ENCODE data around the gene CD2BP2. TPM values are rescaled to one million over a fixed set of nuclear protein-coding genes. Genes with fewer than 3 reads are reported as not detected.
A peak's percentile ranks its signal among the peaks of the same experiment; 100 is the strongest.

Gene CD2BP2
- total and polyA plus RNA-seq, 2 of the 8 experiments (the other 6 are each of a cell fraction or from before 2014, with no cell fraction given), result 22.4 to 55.3 TPM

DNA sequence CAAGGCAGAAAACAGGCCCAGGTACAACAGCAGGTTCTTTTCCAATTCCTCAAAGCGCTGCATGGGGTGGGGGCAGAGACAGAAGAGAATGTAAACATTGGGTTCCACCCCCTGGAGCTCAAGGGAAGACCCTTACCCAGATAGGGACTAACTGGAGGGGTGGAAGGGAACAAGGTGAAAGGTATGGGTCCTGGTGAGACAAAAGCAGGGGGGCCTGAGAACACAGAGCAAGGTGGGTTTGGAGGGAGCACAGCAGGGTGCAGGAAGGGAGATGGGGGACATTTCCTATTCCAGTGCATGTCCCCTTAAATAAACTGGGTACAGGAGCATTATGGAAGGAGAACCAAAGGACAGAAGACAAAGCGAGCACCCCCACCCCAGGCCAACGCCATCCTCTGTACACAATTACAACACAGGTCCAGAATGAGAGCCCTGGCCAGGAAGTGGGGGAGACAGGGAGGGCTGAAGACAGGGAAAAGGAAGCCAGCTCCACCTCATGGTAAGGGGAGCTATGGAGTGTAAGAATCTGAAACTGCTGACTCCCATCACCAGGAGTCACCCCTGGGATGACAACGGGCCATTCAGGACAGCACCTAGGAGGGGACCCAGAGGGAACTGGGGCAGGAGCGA is 2.1 kb upstream of the CD2BP2 start:
- Histone ChIP-seq H3K9me3 (ENCODE audit: insufficient read depth in 2 of 2, low read depth in 1 of 2, low read length in 1 of 2) (no peaks in the 10 kb centered on the region), H2BK5ac (ENCODE audit: low read depth, low read length) (no peak overlapping the region), H2BK120ac (replicated peaks; ENCODE audit: low read depth, low read length) (no peak overlapping the region), H3K23ac (ENCODE audit: insufficient read length) (no peak overlapping the region), H3K4ac (replicated peaks; ENCODE audit: insufficient read length, low read depth, low read length) (no peak overlapping the region), H3K14ac (ENCODE audit: insufficient read length) (no peak overlapping the region), H3K36me3 (ENCODE audit: control insufficient read depth in 2 of 4, insufficient read depth in 4 of 4, low read length in 3 of 4) (peaks cover 5 to 16% (median 11%) of the 10 kb centered on the region in 4 experiments), H2BK20ac (ENCODE audit: low read length) (no peak overlapping the region), H2AFZ (ENCODE audit: low read length) (no peak overlapping the region), H4K91ac (replicated peaks; ENCODE audit: insufficient read length, low read length) (no peak overlapping the region), H2BK12ac (ENCODE audit: low read depth, low read length) (no peak overlapping the region), H3K79me1 (ENCODE audit: low read depth, low read length) (no peaks in the 10 kb centered on the region; the same call in 1 of the 2 replicates), H3K18ac (ENCODE audit: extremely low read depth, low read length) (no peak overlapping the region), H3K23me2 (ENCODE audit: low read depth, low read length) (peaks cover 11% of the 10 kb centered on the region), H3K27me3 (replicated peaks in 1 of 4; ENCODE audit: control insufficient read depth in 3 of 4, extremely low read depth in 1 of 4, insufficient read depth in 3 of 4, low read length in 3 of 4) (no peaks in the 10 kb centered on the region), H3K27ac (ENCODE audit: low read depth, low read length) (no peak overlapping the region), H3K79me2 (ENCODE audit: control insufficient read depth in 1 of 2, insufficient read depth in 2 of 2, low read length in 2 of 2) (peaks cover 0 to 14% of the 10 kb centered on the region in 2 experiments; a peak in 2 of 4 replicates), H4K8ac (ENCODE audit: extremely low read depth, insufficient read depth, low read length) (no peak overlapping the region), H2AK5ac (ENCODE audit: low read depth, low read length) (no peak overlapping the region), H3K4me3 (ENCODE audit: extremely low read depth in 1 of 4, insufficient read depth in 2 of 4, low read depth in 3 of 4, low read length in 4 of 4) (no peak overlapping the region), H3K4me2 (ENCODE audit: insufficient read depth in 1 of 2, low read depth in 2 of 2, low read length in 2 of 2) (peak overlapping the region in 1 of 2 experiments; percentile 61; a peak in 1 of 4 replicates), H3K56ac (replicated peaks; ENCODE audit: insufficient read length, low read depth, low read length) (no peak overlapping the region), H3K4me1 (replicated peaks in 1 of 4; ENCODE audit: control insufficient read depth in 3 of 4, insufficient read depth in 4 of 4, low read length in 3 of 4) (peaks cover 0 to 12% (median 6%) of the 10 kb centered on the region in 4 experiments; a peak in 5 of 7 replicates), H2BK15ac (ENCODE audit: low read length) (no peak overlapping the region), H4K5ac (ENCODE audit: insufficient read length, low read depth, low read length) (no peak overlapping the region), H3K9ac (replicated peaks in 1 of 4; ENCODE audit: extremely low read depth in 1 of 4, low read depth in 3 of 4, low read length in 3 of 4) (no peak overlapping the region), H4K20me1 (replicated peaks in 1 of 2; ENCODE audit: control insufficient read depth in 1 of 2, insufficient read depth in 2 of 2, low read length in 2 of 2) (peaks cover 0 to 12% of the 10 kb centered on the region in 2 experiments)
- FAIRE-seq (no peak), DNase-seq (ENCODE audit: low read depth in 1 of 2, low spot score in 2 of 2) (no peak)
- CTCF ChIA-PET (ENCODE audit: partially characterized antibody), result interaction anchor here (0.8 to 3.2 kb wide), 7 partner anchors 12 to 92 kb away, joined by 3 to 11 read pairs (median 3); partner anchors contain the start of genes DCTPP1 and SEPTIN1
- TF ChIP-seq GTF2F1 (IDR thresholded peaks at IDR 0.05; ENCODE audit: borderline replicate concordance, low read depth, low read length), result no peak
- TF ChIP-seq, protein P1, sequence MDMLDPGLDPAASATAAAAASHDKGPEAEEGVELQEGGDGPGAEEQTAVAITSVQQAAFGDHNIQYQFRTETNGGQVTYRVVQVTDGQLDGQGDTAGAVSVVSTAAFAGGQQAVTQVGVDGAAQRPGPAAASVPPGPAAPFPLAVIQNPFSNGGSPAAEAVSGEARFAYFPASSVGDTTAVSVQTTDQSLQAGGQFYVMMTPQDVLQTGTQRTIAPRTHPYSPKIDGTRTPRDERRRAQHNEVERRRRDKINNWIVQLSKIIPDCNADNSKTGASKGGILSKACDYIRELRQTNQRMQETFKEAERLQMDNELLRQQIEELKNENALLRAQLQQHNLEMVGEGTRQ (IDR thresholded peaks at IDR 0.05; ENCODE audit: low read length), result no peak
- no peak for TF ChIP-seq HDAC6 (IDR thresholded peaks at IDR 0.05; ENCODE audit: low read depth, low read length)
- TF ChIP-seq SIX5 (IDR thresholded peaks at IDR 0.05; ENCODE audit: low read depth, low read length), result no peak
- no peak for TF ChIP-seq SP1 (IDR thresholded peaks at IDR 0.05; ENCODE audit: low read depth, low read length)
- no peak for TF ChIP-seq SP4 (IDR thresholded peaks at IDR 0.05; ENCODE audit: low read length)
- TF ChIP-seq, protein P2, sequence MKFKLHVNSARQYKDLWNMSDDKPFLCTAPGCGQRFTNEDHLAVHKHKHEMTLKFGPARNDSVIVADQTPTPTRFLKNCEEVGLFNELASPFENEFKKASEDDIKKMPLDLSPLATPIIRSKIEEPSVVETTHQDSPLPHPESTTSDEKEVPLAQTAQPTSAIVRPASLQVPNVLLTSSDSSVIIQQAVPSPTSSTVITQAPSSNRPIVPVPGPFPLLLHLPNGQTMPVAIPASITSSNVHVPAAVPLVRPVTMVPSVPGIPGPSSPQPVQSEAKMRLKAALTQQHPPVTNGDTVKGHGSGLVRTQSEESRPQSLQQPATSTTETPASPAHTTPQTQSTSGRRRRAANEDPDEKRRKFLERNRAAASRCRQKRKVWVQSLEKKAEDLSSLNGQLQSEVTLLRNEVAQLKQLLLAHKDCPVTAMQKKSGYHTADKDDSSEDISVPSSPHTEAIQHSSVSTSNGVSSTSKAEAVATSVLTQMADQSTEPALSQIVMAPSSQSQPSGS (IDR thresholded peaks at IDR 0.05; ENCODE audit: low read length), result no peak
- TF ChIP-seq KDM4A (IDR thresholded peaks at IDR 0.05; ENCODE audit: low read depth, low read length, severe bottlenecking), result no peak
- TF ChIP-seq POLR2AphosphoS5 (IDR thresholded peaks at IDR 0.05; ENCODE audit: low read depth, low read length), result no peak
- 87% methylated on average over 4 of the region's 5 CpGs; no CpG with 5 or more reads in 1 of the 2 experiments for WGBS, 2 experiments (ENCODE audit: extremely low coverage in 1 of 2, insufficient coverage in 1 of 2, insufficient read length in 1 of 2, insufficient replicate concordance in 2 of 2, low coverage in 1 of 2, low lambda C conversion rate in 2 of 2, missing lambda C conversion rate in 1 of 2)
- POLR2A ChIA-PET (ENCODE audit: partially characterized antibody), result interaction anchor here (1.4 to 7.9 kb wide), 8 partner anchors 8 to 50 kb away, joined by 5 to 79 read pairs (median 19); partner anchors contain the start of genes TBC1D10B, ZNF48 and ZNF771

All from H1 (cell line).